GM10248 (cell line): ENCODE measurements around the gene CORO6.

ENCODE experiments used
- CTCF ChIA-PET: fragments of 300-600 bp; sonication (Branson Sonifier 250); formaldehyde crosslinking; extraction: SDS; loops from one replicate; lab custom pipeline; 2021; ENCODE audit warnings: antibody characterized with exemption; lab: Yijun Ruan, JAX
- POLR2A ChIA-PET: fragments of 350-650 bp; sonication (Branson Sonifier 250); formaldehyde crosslinking; extraction: SDS; loops from one replicate; lab custom pipeline; 2020; ENCODE audit warnings: antibody characterized with exemption; lab: Yijun Ruan, JAX
- DNase-seq: peaks from one replicate; pipeline ENCODE4 v3.0.0; 2012; ENCODE audit errors: extremely low spot score
- TF ChIP-seq, protein P1 (sequence below): IDR thresholded peaks from 2 replicates; pipeline ENCODE4 v1.5.1; 2012; ENCODE audit warnings: mild to moderate bottlenecking, low read depth; ENCODE audit errors: extremely low read depth, missing control alignments, control extremely low read depth

The CORO6 gene

DNA sequence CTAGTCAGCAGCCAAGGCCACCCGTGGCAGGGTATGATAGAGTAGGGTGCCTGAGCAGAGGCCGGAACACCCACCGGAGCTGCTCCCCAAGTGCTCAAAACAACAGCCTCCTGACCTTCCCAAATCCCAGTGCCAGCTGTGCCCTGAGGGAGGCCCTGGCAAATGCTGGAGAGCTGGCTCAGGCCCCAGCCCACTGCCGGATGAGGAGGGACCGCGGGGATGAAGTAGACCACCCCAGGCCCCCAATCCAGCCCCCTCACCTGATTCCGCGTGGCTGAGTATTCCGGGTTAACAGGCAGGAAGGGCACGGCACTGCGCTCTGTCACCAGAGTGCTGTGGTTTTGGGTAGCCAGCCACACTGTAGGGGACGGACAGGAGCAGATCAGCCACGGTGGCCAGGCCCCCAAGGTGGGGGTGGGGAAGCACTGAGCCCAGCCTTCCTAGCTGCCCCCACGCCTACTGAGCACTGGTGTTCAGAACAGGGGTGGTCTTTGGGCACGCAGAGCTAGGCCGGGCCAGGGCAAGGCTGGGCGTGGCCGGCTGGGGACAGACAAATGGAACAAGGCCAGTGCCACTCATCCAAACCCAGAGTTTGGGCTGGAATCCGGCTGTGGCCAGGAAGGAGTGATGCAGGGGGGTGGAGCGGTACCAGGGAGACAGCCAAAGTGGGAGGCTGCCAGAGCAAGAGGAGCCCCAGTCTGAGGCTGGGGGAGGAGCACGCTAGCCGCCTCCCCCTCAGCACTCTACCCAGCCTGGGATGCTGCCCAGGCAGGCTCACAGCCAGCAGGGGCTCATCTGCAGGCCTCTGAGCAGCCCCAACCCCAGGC, 45.1 kb downstream of the CORO6 start:
- ChIA-PET CTCF (interaction anchor here (0.9 to 14.3 kb wide), 5 partner anchors 9 to 208 kb away, joined by 3 to 172 read pairs (median 61); partner anchors contain the start of genes ANKRD13B and GIT1), POLR2A (interaction anchor here (0.6 kb wide), 1 partner anchor 1024 kb away, joined by 3 read pairs; no protein-coding TSS in a partner anchor)
- TF ChIP-seq, protein P1, sequence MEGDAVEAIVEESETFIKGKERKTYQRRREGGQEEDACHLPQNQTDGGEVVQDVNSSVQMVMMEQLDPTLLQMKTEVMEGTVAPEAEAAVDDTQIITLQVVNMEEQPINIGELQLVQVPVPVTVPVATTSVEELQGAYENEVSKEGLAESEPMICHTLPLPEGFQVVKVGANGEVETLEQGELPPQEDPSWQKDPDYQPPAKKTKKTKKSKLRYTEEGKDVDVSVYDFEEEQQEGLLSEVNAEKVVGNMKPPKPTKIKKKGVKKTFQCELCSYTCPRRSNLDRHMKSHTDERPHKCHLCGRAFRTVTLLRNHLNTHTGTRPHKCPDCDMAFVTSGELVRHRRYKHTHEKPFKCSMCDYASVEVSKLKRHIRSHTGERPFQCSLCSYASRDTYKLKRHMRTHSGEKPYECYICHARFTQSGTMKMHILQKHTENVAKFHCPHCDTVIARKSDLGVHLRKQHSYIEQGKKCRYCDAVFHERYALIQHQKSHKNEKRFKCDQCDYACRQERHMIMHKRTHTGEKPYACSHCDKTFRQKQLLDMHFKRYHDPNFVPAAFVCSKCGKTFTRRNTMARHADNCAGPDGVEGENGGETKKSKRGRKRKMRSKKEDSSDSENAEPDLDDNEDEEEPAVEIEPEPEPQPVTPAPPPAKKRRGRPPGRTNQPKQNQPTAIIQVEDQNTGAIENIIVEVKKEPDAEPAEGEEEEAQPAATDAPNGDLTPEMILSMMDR = no peak
- no peak for DNase-seq

DNA sequence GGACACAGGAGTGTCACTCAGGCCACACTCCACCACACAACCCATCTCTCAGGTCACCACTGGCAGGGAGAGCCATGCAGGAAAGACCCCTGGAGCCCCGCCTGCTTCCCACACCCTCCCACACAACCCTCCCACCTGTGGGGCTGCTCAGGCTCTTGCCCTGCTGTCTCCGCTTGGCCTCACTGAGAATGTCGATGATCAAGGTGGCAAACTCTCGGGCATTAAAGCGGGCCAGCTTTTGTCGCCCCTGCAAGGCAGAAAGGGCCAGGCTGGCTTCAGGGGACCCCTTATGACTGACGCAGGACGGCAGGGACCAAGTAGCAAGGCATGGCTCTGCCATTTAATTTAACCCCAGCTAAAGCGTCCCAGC, 45.7 kb downstream of the CORO6 start:
- TF ChIP-seq, protein P1 = no peak
- CTCF ChIA-PET = interaction anchor here (1.1 to 14.3 kb wide), 4 partner anchors 10 to 207 kb away, joined by 5 to 172 read pairs (median 102); partner anchors contain the start of genes ANKRD13B and GIT1
- POLR2A ChIA-PET = no interaction called here
- no peak for DNase-seq

DNA sequence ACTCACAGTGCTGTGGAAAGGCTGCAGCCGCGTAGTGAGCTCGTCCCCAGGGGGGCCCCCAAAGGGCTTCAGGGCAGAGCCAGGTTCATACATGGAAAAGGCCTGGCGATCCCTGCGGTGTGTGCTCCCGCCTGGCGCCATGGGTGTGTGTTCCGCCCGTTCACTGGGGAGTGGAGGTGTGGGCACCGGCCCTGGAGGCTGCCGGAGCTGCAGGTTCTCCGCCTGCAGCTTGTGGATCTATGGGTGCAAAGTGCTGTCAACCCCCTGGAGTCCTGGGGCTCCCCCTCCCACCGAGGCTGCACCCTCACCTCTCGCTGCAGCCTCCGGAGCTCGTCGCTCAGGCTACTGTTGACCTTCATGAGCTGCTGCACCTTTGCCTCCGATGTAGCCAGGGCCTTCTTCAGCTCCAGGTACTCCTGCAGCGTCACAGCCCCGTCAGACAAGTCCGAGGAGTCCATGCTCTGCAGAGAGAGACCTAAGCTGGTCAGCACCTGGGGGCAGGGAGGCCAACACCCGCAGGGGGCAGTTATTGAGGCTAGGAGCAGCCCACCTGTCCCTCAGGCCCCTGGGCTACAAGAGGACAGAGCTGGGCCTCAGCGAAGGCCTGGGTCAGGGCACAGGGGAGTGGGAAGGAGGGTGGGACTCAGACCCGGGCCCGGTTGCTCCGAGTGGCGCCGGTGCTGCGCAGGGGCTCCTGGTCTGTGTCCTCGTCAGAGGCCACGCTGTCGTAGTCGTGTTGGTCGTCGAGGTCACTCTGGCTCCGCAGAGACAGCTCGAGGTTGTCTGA, 46.3 kb downstream of the CORO6 start:
- POLR2A ChIA-PET = no interaction called here
- no peak for DNase-seq
- CTCF ChIA-PET = interaction anchor here (1.1 to 14.3 kb wide), 6 partner anchors 10 to 431 kb away, joined by 3 to 172 read pairs (median 33); partner anchors contain the start of genes ANKRD13B and GIT1
- TF ChIP-seq, protein P1 = no peak

DNA sequence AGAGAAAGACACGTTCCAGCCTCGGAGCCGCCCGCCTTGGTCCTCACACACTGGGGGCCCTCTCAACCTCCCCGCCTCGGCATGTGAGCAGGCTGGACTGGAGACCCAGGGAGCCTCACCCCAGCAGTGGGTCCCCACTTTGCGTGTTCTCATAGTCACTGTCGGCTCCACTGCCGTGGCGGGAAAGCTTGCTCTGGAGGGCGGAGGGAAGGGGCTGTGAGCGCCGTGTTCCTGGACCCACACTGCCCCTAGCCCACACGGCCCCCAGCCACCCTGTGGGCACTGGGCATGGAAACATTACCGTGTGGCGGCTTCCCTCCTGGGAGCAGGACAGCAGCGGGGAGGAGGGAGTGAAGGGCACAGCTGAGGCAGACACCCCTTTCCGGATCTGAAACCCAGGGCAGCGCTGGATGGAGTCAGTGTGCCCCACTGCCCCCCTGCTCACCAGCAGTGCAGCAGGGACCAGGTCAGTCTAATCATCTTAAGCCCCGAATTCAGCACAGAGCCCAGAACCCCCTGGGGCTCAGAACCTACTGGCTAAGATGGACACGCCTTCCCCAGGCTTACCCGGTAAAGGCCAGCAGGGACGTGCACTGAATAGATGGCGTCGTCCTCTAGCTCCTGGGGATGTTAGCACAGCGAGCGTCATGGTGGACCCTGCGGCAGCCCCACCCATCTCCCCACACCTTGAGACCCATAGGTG, 47.0 kb downstream of the CORO6 start:
- ChIA-PET POLR2A (interaction anchor here (1.0 kb wide), 1 partner anchor 9 kb away, joined by 3 read pairs; the partner anchor contains the start of gene ABHD15), CTCF (interaction anchor here (0.7 to 14.3 kb wide), 10 partner anchors 8 to 444 kb away, joined by 3 to 172 read pairs (median 5); partner anchors contain the start of genes ANKRD13B and GIT1)
- no peak for DNase-seq
- TF ChIP-seq, protein P1 = no peak

DNA sequence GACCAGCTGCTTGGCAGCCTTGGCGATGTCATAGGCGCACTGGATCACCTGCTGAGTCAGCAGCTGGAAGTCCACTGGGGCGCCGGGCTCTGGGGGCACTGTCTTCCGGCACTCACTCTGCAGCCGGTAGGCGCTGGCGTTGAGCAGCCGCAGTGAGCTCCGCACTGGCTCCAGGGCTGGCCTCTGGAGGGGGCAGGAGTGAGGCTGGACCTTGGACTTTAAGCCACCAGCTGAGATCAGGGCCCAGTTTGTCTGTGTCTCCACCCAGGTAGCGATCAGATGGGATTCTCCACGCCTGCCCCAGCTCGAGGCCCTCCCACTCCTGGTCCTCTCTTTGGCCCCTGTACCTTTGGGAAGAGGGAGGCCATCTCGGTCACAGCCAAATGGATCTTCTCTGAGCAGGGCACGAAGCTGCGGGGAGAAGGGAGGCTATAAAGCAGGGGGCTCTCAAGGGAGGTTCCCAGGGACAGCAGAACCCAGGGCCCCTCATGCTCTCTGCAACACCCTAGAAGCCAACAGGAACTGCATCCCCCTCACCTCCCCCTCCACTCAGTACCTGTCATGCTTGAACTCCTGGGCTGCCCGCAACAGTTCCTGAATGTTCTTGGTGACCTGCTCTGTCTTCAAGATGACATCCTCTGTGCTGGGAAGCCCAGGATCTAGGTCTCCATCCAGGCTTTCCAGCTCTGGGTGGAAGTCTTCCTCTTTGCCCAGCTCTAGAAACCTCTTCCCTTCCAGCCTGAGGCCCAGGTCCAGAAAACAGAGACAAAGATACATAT, 47.8 kb downstream of the CORO6 start:
- ChIA-PET POLR2A (interaction anchor here (1.0 kb wide), 1 partner anchor 8 kb away, joined by 3 read pairs; the partner anchor contains the start of gene ABHD15), CTCF (interaction anchor here (0.7 to 14.3 kb wide), 9 partner anchors 9 to 444 kb away, joined by 3 to 172 read pairs (median 5); partner anchors contain the start of genes ANKRD13B and GIT1)
- TF ChIP-seq, protein P1 = no peak
- DNase-seq = no peak
